Measurements from ENCODE around the gene ERGIC3.
A peak's percentile ranks its signal among the peaks of the same experiment; 100 is the strongest.
"Not testable (repeated sequence)": the region's sequence is repeated elsewhere in the genome, so short reads cannot be mapped to it uniquely, and the experiment has no call there.

Gene ERGIC3

DNA sequence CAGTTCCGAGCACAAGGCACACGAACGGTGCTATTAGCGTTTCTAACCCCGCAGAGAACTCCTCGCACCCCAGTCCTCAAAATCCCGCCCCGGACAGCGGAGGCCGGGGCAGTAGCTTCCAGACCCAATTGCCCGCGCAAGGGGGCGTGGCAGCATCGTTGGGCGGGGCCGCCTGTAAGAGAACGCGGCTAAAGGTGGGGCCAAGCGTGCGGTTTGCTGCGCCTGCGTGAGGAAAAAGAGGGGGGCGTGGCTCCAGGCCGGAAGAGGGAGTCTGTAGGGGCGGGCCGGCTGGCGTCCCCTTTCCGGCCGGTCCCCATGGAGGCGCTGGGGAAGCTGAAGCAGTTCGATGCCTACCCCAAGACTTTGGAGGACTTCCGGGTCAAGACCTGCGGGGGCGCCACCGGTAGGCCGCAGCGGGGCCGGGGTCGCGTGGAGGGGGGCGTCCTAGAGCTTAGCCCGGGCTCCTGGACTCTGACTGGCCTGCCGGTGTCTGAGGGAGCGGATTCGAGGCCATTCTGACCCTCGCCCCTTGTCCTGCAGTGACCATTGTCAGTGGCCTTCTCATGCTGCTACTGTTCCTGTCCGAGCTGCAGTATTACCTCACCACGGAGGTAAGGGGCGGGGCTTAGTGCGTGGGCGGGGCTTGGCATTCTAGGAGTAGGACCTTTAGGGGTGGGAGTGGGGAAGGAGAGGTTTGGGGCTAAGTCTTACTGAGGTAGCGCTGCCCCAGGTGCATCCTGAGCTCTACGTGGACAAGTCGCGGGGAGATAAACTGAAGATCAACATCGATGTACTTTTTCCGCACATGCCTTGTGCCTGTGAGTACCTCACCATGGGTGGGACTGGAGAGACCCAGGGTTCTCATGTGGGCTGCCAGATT is at the start of gene ERGIC3:
Gene ERGIC3, plus strand, starts transcription at position 296 of the 880 bp plus-strand sequence. Its CDS starts 20 bp downstream, at position 316.
- DNase-seq (ENCODE audit: low spot score): peak; percentile 98

DNA sequence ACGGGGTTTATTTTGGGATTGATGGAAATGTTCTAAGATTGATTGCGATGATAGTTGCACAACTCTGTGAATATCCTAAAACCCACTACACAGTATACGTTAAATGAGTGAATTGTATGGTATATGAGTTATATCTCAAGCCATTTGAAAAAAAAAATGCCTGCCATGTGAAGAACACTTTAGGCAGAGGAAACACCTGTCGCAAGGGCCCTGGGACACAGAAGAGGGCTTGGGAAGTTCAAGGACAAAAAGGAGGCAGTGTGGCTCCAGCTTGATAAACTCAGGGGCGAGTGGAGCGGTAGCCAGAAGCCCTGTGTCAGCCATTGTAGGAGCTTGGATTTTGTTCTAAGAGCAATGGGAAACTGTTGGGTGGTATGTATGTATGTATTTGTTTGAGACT is 49.5 kb upstream of the ERGIC3 start:
- DNase-seq (ENCODE audit: low spot score): no peak

GRCh38 chr20:35496481-35496880 is 45.4 kb upstream of the ERGIC3 start:
- DNase-seq (ENCODE audit: low spot score): no peak

DNA sequence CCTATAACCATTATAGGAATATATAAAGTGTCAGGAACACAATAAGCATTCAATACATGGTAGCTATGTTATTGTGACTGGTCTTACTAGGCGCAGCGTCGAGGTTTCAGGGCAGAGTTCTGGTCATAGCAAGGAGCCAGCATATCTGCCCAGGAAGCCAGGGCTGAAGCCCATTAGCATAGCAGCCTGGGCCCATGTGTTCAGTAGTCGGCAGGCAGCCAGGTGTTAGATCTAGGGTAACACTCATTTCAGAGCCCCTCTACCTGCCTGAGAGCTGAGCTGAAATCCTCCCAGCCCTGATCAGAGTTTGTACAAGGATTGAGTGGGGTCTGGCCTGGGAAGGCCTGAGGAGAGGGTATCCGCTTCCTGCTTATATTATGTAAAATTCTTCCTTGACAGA is 44.6 kb upstream of the ERGIC3 start:
- DNase-seq (ENCODE audit: low spot score): no peak

GRCh38 chr20:35497780-35498189 is 44.1 kb upstream of the ERGIC3 start:
- DNase-seq (ENCODE audit: low spot score): peak; percentile 86

DNA sequence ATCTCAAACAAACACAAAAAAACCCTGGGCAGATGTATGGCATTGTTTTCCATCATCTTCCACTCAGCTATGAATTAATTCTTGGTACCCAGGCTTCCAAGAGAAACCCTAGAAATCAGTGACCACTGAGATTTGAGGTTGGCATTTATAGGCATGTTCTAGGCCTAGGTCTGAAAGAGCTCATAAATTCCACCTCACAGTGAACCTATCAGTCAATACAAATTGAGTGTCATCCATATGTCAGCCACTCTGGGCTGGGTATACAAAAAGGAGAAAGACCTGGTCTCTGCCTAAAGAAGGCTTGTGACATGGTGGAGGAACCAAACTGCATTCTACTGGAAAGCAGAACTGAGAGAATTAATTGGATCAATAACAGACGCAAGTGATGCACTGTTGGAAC is 42.6 kb upstream of the ERGIC3 start:
- DNase-seq (ENCODE audit: low spot score): no peak

DNA sequence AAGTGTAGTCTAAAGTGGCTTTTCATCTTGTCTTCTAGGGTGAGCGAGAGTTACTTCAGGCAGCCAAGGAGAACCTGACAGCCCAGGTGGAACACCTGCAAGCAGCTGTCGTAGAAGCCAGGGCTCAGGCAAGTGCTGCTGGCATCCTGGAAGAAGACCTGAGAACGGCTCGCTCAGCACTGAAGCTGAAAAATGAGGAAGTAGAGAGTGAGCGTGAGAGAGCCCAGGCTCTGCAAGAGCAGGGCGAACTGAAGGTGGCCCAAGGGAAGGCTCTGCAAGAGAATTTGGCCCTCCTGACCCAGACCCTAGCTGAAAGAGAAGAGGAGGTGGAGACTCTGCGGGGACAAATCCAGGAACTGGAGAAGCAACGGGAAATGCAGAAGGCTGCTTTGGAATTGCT is 39.5 kb upstream of the ERGIC3 start:
- DNase-seq (ENCODE audit: low spot score): no peak

GRCh38 chr20:35503281-35503680 is 38.6 kb upstream of the ERGIC3 start:
- DNase-seq (ENCODE audit: low spot score): no peak

DNA sequence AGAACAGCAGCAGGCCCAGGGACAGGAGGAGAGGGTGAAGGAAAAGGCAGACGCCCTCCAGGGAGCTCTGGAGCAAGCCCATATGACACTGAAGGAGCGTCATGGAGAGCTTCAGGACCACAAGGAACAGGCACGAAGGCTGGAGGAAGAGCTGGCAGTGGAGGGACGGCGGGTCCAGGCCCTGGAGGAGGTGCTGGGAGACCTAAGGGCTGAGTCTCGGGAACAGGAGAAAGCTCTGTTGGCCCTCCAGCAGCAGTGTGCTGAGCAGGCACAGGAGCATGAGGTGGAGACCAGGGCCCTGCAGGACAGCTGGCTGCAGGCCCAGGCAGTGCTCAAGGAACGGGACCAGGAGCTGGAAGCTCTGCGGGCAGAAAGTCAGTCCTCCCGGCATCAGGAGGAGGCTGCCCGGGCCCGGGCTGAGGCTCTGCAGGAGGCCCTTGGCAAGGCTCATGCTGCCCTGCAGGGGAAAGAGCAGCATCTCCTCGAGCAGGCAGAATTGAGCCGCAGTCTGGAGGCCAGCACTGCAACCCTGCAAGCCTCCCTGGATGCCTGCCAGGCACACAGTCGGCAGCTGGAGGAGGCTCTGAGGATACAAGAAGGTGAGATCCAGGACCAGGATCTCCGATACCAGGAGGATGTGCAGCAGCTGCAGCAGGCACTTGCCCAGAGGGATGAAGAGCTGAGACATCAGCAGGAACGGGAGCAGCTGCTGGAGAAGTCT is 37.9 kb upstream of the ERGIC3 start:
- no peak for DNase-seq (ENCODE audit: low spot score)

DNA sequence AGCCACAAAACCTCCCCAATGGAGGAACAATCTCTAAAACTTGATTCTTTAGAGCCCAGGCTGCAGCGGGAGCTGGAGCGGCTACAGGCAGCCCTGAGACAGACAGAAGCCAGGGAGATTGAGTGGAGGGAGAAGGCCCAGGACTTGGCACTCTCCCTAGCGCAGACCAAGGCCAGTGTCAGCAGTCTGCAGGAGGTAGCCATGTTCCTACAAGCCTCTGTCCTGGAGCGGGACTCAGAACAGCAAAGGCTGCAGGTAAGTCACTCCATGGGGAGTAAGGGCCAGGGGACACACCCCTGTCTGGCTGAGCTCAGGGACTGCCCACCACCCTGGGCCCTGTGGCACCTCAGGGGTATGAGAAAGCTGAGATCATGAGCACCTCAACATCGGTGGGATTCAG is 37.1 kb upstream of the ERGIC3 start:
- DNase-seq (ENCODE audit: low spot score): no peak

DNA sequence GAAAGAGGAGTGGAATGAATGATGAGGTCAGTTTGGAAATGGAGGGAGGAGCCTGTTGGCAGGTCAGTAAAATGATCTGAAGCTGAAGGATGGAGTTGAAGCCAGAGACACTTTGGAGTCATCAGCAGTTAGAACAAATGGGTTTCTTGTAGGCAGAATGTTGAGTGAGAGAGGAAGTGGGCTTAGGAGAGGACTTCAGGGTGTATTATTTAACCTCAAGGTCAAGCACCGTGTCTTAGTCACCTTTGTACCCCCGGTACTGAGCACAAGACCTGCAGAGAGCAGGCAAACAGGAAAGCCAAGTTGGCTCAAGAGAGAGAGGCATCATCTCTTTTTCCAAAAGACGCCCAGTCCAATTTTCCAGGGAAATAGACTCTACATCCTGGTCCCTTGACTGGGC is 35.7 kb upstream of the ERGIC3 start:
- DNase-seq (ENCODE audit: low spot score): no peak

- no peak for DNase-seq (ENCODE audit: low spot score)
Observed at GRCh38 chr20:35506872-35507638, 34.8 kb upstream of the ERGIC3 start.

DNA sequence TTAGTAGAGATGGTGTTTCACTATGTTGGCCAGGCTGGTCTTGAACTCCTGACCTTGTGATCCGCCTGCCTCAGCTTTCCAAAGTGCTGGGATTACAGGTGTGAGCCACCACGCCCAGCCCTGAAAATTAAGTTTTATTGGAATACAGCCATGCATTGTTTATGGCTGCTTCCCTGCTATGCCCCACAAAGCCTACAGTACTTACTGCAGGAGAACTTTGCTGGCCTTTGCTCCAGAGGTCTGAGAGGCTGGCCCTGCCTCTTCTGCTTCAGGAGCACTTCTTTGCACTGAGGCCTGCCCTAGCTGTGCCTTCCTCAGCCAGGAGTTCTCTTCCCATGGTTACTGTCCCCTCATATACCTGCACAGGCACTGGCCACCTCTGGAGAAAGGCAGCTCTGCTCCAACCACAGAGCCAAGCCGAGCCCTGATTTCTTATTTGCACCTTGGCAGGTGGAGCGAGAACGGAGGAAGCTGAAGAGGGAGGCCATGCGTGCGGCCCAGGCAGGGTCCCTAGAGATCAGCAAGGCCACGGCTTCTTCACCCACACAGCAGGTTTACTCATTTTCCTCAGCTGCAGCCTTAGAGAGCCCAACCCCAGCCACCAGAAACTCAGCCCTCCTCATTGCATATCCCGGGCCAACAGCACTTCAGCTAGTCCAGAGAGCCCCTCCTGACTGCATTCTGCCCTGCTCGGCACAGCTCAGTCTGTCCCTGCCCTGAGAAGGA is 33.2 kb upstream of the ERGIC3 start:
- no peak for DNase-seq (ENCODE audit: low spot score)

GRCh38 chr20:35510951-35511735 is 30.7 kb upstream of the ERGIC3 start:
- DNase-seq (ENCODE audit: low spot score): no peak

GRCh38 chr20:35511814-35512420 is 30.0 kb upstream of the ERGIC3 start:
- DNase-seq (ENCODE audit: low spot score): no peak

- no peak for DNase-seq (ENCODE audit: low spot score)
Observed at GRCh38 chr20:35514371-35514932, 27.4 kb upstream of the ERGIC3 start.

- no peak for DNase-seq (ENCODE audit: low spot score)
Observed at GRCh38 chr20:35515341-35515740, 26.5 kb upstream of the ERGIC3 start.

- DNase-seq (ENCODE audit: low spot score): no peak
Observed at GRCh38 chr20:35515949-35516645, 25.8 kb upstream of the ERGIC3 start.

GRCh38 chr20:35517125-35517524 is 24.8 kb upstream of the ERGIC3 start:
- no peak for DNase-seq (ENCODE audit: low spot score)

DNA sequence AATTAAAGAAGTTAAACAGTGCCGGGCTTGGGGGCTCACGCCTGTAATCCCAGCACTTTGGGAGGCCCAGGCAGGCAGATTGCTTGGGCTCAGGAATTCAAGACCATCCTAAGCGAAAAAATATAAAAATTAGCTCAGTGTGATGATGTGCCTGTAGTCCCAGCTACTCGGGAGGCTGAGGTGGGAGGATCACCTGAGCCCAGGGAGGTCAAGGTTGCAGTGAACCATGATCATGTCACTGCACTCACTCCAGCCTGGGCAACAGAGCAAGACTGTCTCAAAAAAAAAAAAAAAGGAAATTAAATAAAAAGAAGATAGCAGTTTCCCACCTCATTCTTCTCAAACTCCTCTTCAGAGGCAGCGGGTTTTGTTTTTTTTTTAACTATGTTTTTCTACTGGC is 24.1 kb upstream of the ERGIC3 start:
- not testable (repeated sequence) for DNase-seq (ENCODE audit: low spot score)

All from left forelimb (tissue), 1 donor.